Jurkat, Clone E6-1 (cell line): ENCODE measurements around the gene YARS1.

ENCODE experiments used
- DNase-seq: peaks from one replicate; pipeline ENCODE4 v3.0.0-alpha.2; 2011; ENCODE audit warnings: low read depth, low spot score
- H3K4me3 ChIP-seq: 2 replicates; pipeline ENCODE4 v1.5.1; 2011; ENCODE audit warnings: mild to moderate bottlenecking, low read length, control low read depth, moderate library complexity

The YARS1 gene

GRCh38 chr1:32786856-32787255 is 30.3 kb downstream of the YARS1 start:
- no peak overlapping the region for H3K4me3 ChIP-seq
- DNase-seq, result no peak

- DNase-seq, result no peak
- no peak overlapping the region for H3K4me3 ChIP-seq
Observed at GRCh38 chr1:32784817-32785216, 32.3 kb downstream of the YARS1 start.

DNA sequence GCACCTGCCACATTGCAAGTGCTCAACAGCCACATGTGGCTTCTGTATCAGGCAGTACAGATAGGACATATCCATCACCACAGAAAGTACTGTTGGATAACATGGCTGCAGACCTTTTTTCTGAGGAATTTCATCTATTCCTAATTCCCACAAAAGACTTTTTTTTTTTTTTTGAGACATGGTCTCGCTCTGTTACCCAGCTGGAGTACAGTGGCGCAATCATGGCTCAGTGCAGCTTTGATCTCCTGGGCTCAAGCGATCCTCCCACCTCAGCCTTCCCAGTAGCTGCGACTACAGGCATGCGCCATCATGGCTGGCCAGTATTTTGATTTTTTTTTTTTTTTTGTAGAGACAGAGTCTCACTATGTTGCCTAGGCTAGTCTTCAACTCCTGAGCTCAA is 33.3 kb downstream of the YARS1 start:
- H3K4me3 ChIP-seq, result no peak overlapping the region
- DNase-seq, result no peak

DNA sequence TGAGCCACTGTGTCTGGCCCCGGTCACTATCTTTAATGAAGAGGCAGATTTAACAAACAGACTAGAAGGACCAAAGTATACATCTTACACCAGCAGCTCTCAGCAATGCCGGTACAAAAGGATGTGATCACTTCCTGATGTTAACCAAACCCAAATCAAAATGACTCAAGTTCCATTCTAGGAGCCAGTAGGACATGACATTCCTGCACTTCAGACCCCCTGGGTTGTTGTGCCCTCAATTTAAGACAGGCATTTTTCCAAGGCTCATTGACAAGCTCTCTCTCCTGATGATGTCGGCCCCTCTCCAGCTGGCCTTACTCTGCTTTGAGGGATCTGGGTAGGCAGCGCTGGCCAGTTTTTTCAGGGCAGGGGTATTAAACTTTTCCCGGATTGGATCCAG is 35.1 kb downstream of the YARS1 start:
- DNase-seq, result no peak
- no peak overlapping the region for H3K4me3 ChIP-seq

DNA sequence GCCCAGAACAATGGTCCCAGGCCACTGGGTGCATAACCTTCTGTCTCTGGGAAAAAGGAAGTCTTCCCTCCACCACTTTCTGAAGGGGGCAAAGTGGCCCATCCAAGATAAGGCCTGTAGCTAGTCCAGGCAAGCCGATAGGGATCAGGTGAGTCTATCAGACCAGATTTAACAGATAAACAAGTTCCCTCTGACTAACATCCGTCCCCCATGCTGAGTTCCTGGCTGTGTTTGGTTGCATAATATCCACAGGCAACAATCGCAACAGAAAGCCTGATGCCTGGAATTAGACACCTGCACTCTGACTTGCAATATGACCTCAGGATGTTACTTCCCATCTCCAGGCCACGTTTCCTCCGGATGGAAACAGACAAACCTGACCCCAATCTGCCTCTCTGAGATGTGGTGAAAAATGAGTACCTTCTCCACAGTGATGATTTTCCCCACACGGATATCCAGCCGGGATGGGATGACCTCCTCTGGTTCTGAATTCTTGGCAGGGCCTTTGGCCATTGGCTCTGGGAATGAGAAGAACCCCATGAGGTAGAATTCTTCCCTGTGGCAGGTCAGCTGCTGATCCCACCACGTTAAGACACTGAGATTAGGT is 36.4 kb downstream of the YARS1 start:
- no peak for DNase-seq
- no peak overlapping the region for H3K4me3 ChIP-seq

- DNase-seq, result no peak
- H3K4me3 ChIP-seq, result no peak overlapping the region
Observed at GRCh38 chr1:32780005-32780404, 37.2 kb downstream of the YARS1 start.

- no peak for DNase-seq
- no peak overlapping the region for H3K4me3 ChIP-seq
Observed at GRCh38 chr1:32779242-32779641, 37.9 kb downstream of the YARS1 start.

GRCh38 chr1:32775640-32776337 is 41.4 kb downstream of the YARS1 start:
- no peak for DNase-seq
- H3K4me3 ChIP-seq, result no peak overlapping the region

GRCh38 chr1:32774950-32775634 is 42.1 kb downstream of the YARS1 start:
- no peak overlapping the region for H3K4me3 ChIP-seq
- no peak for DNase-seq

DNA sequence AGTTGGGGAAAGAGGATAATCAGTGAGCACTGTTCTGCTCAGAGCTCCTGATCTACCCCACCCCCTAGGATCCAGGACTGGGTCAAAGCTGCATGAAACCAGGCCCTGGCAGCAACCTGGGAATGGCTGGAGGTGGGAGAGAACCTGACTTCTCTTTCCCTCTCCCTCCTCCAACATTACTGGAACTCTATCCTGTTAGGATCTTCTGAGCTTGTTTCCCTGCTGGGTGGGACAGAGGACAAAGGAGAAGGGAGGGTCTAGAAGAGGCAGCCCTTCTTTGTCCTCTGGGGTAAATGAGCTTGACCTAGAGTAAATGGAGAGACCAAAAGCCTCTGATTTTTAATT is 42.7 kb downstream of the YARS1 start:
- DNase-seq, result no peak
- H3K4me3 ChIP-seq, result no peak overlapping the region

GRCh38 chr1:32773764-32774463 is 43.2 kb downstream of the YARS1 start:
- no peak for DNase-seq
- H3K4me3 ChIP-seq, result no peak overlapping the region

DNA sequence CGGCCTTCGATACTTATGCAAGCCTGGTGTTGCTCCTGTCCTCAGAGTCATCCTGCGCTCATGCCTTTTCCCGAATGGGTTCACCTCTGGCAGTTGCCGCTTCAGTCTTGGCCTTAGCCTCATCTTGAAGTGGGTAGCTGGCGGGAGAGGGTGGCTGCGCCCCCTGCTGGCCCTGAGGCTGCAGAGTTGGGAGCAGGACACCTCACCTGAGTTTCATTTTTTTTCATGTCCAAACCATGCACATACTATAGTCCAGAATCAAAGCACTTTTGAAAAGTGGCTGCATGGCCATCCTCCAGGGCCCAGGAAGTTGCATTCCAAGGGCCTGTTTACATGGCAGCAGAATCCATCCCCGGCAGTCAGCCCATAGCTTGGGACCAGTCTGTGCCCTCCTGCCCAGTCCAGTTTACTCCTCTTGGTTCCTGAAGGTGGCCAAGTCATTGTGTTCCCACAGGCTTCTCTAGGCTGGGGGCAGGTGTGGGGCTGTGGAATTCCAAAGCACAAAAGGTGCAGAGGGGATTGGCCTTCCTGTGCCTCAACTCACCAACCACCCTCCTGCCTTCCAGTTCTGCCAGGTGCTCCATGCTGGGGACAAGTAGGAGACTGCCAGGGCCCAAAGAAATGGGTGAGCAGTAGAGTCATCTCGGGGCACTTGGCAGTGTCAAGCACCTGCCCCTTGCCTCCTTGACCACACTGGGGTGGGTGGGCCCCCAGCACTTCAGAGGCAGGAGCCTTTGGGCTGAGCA is 44.0 kb downstream of the YARS1 start:
- DNase-seq, result peak; percentile 60

DNA sequence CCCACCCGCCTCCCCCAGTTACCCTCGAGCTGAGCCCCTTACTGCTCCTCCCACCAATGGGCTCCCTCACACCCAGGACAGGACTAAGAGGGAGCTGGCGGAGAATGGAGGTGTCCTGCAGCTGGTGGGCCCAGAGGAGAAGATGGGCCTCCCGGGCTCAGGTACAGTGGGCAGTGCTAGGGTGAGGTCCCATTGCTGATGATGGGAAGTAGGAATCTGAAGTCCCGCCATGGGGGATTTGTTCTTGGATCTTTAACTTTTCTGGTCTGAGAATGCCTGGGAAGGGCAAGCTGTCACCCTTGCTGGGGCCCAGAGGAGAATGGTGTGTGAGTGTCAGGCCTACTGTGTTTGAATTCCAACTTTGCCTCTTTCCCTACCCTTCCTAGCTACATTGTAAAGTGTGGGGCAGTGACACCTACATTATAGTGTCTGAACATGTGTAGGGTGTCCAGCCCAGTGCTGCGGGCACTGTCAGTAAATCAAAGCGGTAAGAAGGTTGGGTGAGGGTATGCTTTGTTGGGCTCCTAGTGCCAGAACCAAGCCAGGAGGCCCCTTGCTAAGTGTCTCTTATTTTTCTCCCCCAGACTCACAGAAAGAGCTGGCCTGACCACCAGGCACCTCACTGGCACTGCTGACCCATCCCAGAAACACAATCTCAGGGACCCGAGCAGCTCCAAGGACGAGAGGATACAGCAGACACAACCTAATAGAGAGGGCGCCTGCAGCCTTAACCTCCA is 44.7 kb downstream of the YARS1 start:
- DNase-seq, result no peak
- H3K4me3 ChIP-seq, result no peak overlapping the region

More for the DNA sequence above, 44.0 kb downstream of the YARS1 start:
- no peak overlapping the region for H3K4me3 ChIP-seq

GRCh38 chr1:32771561-32772280 is 45.4 kb downstream of the YARS1 start:
- H3K4me3 ChIP-seq, result no peak overlapping the region
- no peak for DNase-seq

GRCh38 chr1:32770741-32771548 is 46.2 kb downstream of the YARS1 start:
- DNase-seq, result no peak
- H3K4me3 ChIP-seq, result no peak overlapping the region

- no peak overlapping the region for H3K4me3 ChIP-seq
- DNase-seq, result no peak
Observed at GRCh38 chr1:32770221-32770731, 46.9 kb downstream of the YARS1 start.

DNA sequence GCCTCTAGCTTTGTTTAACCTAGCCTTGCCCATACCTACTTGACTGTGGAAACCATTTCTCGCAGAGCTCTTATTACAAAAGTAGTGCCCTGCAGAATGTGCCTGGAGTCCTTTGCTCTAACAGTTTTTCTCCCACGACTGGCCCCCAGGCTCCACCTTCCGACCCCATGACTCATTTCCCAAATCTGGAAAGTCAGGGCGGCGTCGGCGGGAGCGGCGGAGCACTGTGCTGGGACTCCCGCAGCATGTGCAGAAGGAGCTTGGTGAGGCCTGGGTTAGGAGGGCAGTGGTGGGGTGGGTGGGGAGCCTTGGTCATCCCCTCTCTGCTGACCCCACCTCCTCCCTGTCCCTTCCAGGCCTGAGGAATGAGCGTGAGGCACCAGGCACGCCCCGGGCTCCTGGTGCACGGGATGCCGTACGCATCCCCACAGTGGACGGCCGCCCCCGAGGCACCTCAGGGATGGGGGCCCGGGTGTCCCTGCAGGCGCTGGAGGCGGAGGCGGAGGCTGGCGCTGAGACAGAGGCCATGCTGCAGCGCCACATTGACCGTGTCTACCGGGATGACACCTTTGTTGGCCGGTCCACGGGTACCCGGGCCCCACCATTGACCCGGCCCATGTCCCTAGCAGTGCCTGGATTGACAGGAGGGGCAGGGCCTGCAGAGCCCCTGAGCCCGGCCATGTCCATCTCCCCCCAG is 47.5 kb downstream of the YARS1 start:
- H3K4me3 ChIP-seq, result no peak overlapping the region
- no peak for DNase-seq
